Putamen (tissue), 1 donor: ENCODE data around the gene KRCC1.
"Not testable (repeated sequence)": the region's sequence is repeated elsewhere in the genome, so short reads cannot be mapped to it uniquely, and the experiment has no call there.

ENCODE experiments used
- DNase-seq: peaks from one replicate; pipeline ENCODE4 v3.0.0-alpha.2; 2016; ENCODE audit warnings: low spot score

KRCC1 gene

GRCh38 chr2:88002359-88002707 lies 53.2 kb downstream of the KRCC1 start:
- no peak for DNase-seq

- not testable (repeated sequence) for DNase-seq
These were observed 55.1 kb downstream of the KRCC1 start for GRCh38 chr2:88000474-88000873.

- no peak for DNase-seq
These were observed 59.0 kb downstream of the KRCC1 start for GRCh38 chr2:87996570-87996969.

- DNase-seq, result no peak
These were observed 59.8 kb downstream of the KRCC1 start for GRCh38 chr2:87995756-87996155.

- not testable (repeated sequence) for DNase-seq
These were observed 61.2 kb downstream of the KRCC1 start for GRCh38 chr2:87994304-87994850.

GRCh38 chr2:87992569-87992968 lies 63.0 kb downstream of the KRCC1 start:
- DNase-seq, result not testable (repeated sequence)

- not testable (repeated sequence) for DNase-seq
These were observed 68.1 kb downstream of the KRCC1 start for GRCh38 chr2:87987473-87987872.

GRCh38 chr2:87985902-87986301 lies 69.7 kb downstream of the KRCC1 start:
- DNase-seq, result not testable (repeated sequence)

- DNase-seq, result not testable (repeated sequence)
These were observed 74.4 kb downstream of the KRCC1 start for GRCh38 chr2:87981182-87981581.
